Mesenchymal stem cell (in vitro differentiated cells and primary cell): ENCODE data around the gene CLIC5.
A peak's percentile ranks its signal among the peaks of the same experiment; 100 is the strongest.

Experiments
- DNase-seq: peaks from one replicate; pipeline ENCODE4 v3.0.0-alpha.2; 2013
- H2AFZ ChIP-seq: one replicate; pipeline ENCODE4 v1.6.1; 2013; ENCODE audit warnings: low read depth, mild to moderate bottlenecking, control low read depth, inconsistent platforms, low read length, moderate library complexity
- H2AK5ac ChIP-seq: 2 replicates; pipeline ENCODE4 v1.6.1; 2013; ENCODE audit warnings: low read length, moderate library complexity, mild to moderate bottlenecking, inconsistent platforms; ENCODE audit not compliant: severe bottlenecking
- H2BK120ac ChIP-seq: one replicate; pipeline ENCODE4 v1.6.1; 2013; ENCODE audit warnings: low read depth, mild to moderate bottlenecking, inconsistent platforms, low read length, moderate library complexity
- H2BK12ac ChIP-seq, 2 experiments: one replicate each; pipeline ENCODE4 v1.6.1; 2013; ENCODE audit warnings: inconsistent platforms in 2 of 2, low read length in 2 of 2, mild to moderate bottlenecking in 2 of 2, moderate library complexity in 2 of 2, control low read depth in 1 of 2
- H2BK15ac ChIP-seq: one replicate; pipeline ENCODE4 v1.6.1; 2013; ENCODE audit warnings: mild to moderate bottlenecking, low read depth, inconsistent platforms; ENCODE audit not compliant: poor library complexity, severe bottlenecking
- H2BK5ac ChIP-seq: 2 replicates; pipeline ENCODE4 v1.6.1; 2013; ENCODE audit warnings: low read depth, mild to moderate bottlenecking, low read length, control low read depth, inconsistent platforms; ENCODE audit not compliant: poor library complexity, severe bottlenecking
- H3K14ac ChIP-seq, 2 experiments: one replicate each; pipeline ENCODE4 v1.6.1; 2013; ENCODE audit warnings: inconsistent platforms in 2 of 2, low read length in 2 of 2, control low read depth in 1 of 2, mild to moderate bottlenecking in 1 of 2, moderate library complexity in 1 of 2
- H3K18ac ChIP-seq, 2 experiments: one replicate each; pipeline ENCODE4 v1.6.1; 2013; ENCODE audit warnings: inconsistent platforms in 2 of 2, low read length in 2 of 2, control low read depth in 1 of 2, low read depth in 1 of 2, mild to moderate bottlenecking in 1 of 2
- H3K23ac ChIP-seq, 2 experiments: one replicate each; pipeline ENCODE4 v1.6.1; 2013; ENCODE audit warnings: inconsistent platforms in 2 of 2, low read length in 2 of 2, mild to moderate bottlenecking in 2 of 2, moderate library complexity in 2 of 2, control low read depth in 1 of 2
- H3K27ac ChIP-seq: 2 replicates; pipeline ENCODE4 v1.5.1; 2013; ENCODE audit warnings: mild to moderate bottlenecking, moderate library complexity, low read length, control low read depth, inconsistent platforms; ENCODE audit not compliant: poor library complexity, severe bottlenecking
- H3K27me3 ChIP-seq, 2 experiments: 2 replicates each; pipeline versions ENCODE4 v1.6.1 to v1.7.0; 2013; ENCODE audit warnings: low read length in 2 of 2, mild to moderate bottlenecking in 2 of 2, moderate library complexity in 2 of 2, control low read depth in 1 of 2, inconsistent platforms in 1 of 2; ENCODE audit not compliant: control insufficient read depth in 1 of 2, insufficient read depth in 1 of 2
- H3K36me3 ChIP-seq, 2 experiments: 2 replicates each; pipeline versions ENCODE4 v1.6.1 to v1.7.0; 2013; ENCODE audit warnings: low read length in 2 of 2, control low read depth in 1 of 2, inconsistent platforms in 1 of 2, low read depth in 1 of 2, mild to moderate bottlenecking in 1 of 2; ENCODE audit not compliant: insufficient read depth in 2 of 2, control insufficient read depth in 1 of 2
- H3K4ac ChIP-seq, 2 experiments: one replicate each; pipeline ENCODE4 v1.6.1; 2013; ENCODE audit warnings: inconsistent platforms in 2 of 2, low read length in 2 of 2, mild to moderate bottlenecking in 2 of 2, moderate library complexity in 2 of 2, control low read depth in 1 of 2, low read depth in 1 of 2
- H3K4me1 ChIP-seq: 2 replicates; pipeline ENCODE4 v1.6.1; 2013; ENCODE audit warnings: low read depth, low read length, control low read depth; ENCODE audit not compliant: control insufficient read depth, insufficient read depth
- H3K4me2 ChIP-seq: 2 replicates; pipeline ENCODE4 v1.6.1; 2013; ENCODE audit warnings: low read length, mild to moderate bottlenecking, inconsistent platforms; ENCODE audit not compliant: poor library complexity, severe bottlenecking
- H3K4me3 ChIP-seq, 2 experiments: 2 replicates each; pipeline versions ENCODE4 v1.5.1 to v1.7.0; 2013; ENCODE audit warnings: low read length in 2 of 2, mild to moderate bottlenecking in 2 of 2, control low read depth in 1 of 2, low read depth in 1 of 2; ENCODE audit not compliant: insufficient read depth in 1 of 2
- H3K79me1 ChIP-seq: replicated peaks from 2 replicates; pipeline ENCODE4 v1.6.1; 2013; ENCODE audit warnings: mild to moderate bottlenecking, control low read depth, low read length, inconsistent platforms; ENCODE audit not compliant: poor library complexity, severe bottlenecking
- H3K9ac ChIP-seq: 2 replicates; pipeline ENCODE4 v1.7.0; 2013; ENCODE audit warnings: mild to moderate bottlenecking, low read length, moderate library complexity
- H3K9me3 ChIP-seq: 2 replicates; pipeline ENCODE4 v1.7.0; 2013; ENCODE audit warnings: mild to moderate bottlenecking, low read length; ENCODE audit not compliant: control insufficient read depth
- H4K8ac ChIP-seq: one replicate; pipeline ENCODE4 v1.6.1; 2013; ENCODE audit warnings: inconsistent platforms, mild to moderate bottlenecking, low read length, moderate library complexity
- H4K91ac ChIP-seq: one replicate; pipeline ENCODE4 v1.6.1; 2013; ENCODE audit warnings: mild to moderate bottlenecking, low read length, inconsistent platforms
- WGBS: methylation state at CpG from one replicate; pipeline ENCODE4 v1.1.7; 2013; ENCODE audit warnings: mixed read lengths; 5-methylcytosine and 5-hydroxymethylcytosine counted together

CLIC5 gene

GRCh38 chr6:45850378-45851033, 165.2 kb downstream of the CLIC5 start:
- Histone ChIP-seq H3K14ac (no peak overlapping the region), H3K4me3 (no peak overlapping the region), H2BK15ac (no peak overlapping the region), H3K4ac (no peak overlapping the region), H2AK5ac (no peak overlapping the region), H3K4me2 (no peak overlapping the region), H2BK12ac (no peak overlapping the region), H3K23ac (no peak overlapping the region), H3K18ac (no peak overlapping the region), H3K79me1 (no peaks in the 10 kb centered on the region), H3K36me3 (no peaks in the 10 kb centered on the region), H2AFZ (no peak overlapping the region), H4K8ac (no peak overlapping the region), H3K9me3 (no peaks in the 10 kb centered on the region), H2BK5ac (no peak overlapping the region), H3K27ac (no peak overlapping the region), H3K4me1 (no peaks in the 10 kb centered on the region), H3K9ac (no peak overlapping the region), H3K27me3 (no peaks in the 10 kb centered on the region), H2BK120ac (no peak overlapping the region), H4K91ac (no peak overlapping the region)
- DNase-seq: no peak
- 54% methylated on average over 7 of the region's 8 CpGs for WGBS

DNA sequence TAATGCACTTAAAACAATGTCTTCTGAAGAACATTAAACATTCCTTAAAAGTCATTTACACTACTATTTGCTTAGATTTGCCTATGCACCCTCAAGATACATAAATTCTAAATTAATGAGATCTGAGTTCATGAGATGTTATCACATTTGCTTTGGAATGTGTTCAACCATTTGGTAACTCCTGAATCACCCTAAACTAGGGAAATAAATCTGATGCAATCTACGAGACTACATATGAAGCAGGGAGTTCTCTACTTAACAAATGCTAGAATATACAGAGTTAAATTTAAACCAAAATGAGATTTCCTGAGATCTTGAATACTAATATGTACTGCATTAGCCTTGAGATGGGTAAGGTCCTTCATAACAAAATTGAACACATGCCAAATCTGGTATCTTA, 170.1 kb downstream of the CLIC5 start:
- Histone ChIP-seq H3K4me2 (no peak overlapping the region), H2BK5ac (no peak overlapping the region), H3K23ac (no peak overlapping the region), H4K8ac (no peak overlapping the region), H3K4me1 (no peaks in the 10 kb centered on the region), H3K4ac (no peak overlapping the region), H3K27me3 (no peaks in the 10 kb centered on the region), H3K9me3 (no peaks in the 10 kb centered on the region), H3K36me3 (no peaks in the 10 kb centered on the region), H3K9ac (peak overlapping the region; percentile 52), H3K27ac (no peak overlapping the region), H3K18ac (no peak overlapping the region), H2BK15ac (no peak overlapping the region), H2AK5ac (no peak overlapping the region), H3K4me3 (no peak overlapping the region), H2BK12ac (no peak overlapping the region), H3K14ac (no peak overlapping the region), H2BK120ac (no peak overlapping the region), H4K91ac (no peak overlapping the region), H2AFZ (no peak overlapping the region), H3K79me1 (no peaks in the 10 kb centered on the region)
- no CpG with 5 or more reads among the region's 1 CpG for WGBS
- no peak for DNase-seq

- Histone ChIP-seq H3K23ac (no peak overlapping the region), H2BK120ac (no peak overlapping the region), H3K27ac (no peak overlapping the region), H3K27me3 (no peaks in the 10 kb centered on the region), H3K4ac (no peak overlapping the region), H2AK5ac (no peak overlapping the region), H3K4me2 (no peak overlapping the region), H3K14ac (no peak overlapping the region), H3K4me3 (no peak overlapping the region), H3K79me1 (no peaks in the 10 kb centered on the region), H3K18ac (no peak overlapping the region), H3K36me3 (no peaks in the 10 kb centered on the region), H2BK15ac (no peak overlapping the region), H3K9ac (no peak overlapping the region), H3K4me1 (no peaks in the 10 kb centered on the region), H2BK5ac (no peak overlapping the region), H3K9me3 (no peaks in the 10 kb centered on the region), H4K91ac (no peak overlapping the region), H2AFZ (no peak overlapping the region), H2BK12ac (no peak overlapping the region), H4K8ac (no peak overlapping the region)
- WGBS: 95% methylated on average over 6 of the region's 8 CpGs
- no peak for DNase-seq
These were observed 170.7 kb downstream of the CLIC5 start for GRCh38 chr6:45844986-45845385.

DNA sequence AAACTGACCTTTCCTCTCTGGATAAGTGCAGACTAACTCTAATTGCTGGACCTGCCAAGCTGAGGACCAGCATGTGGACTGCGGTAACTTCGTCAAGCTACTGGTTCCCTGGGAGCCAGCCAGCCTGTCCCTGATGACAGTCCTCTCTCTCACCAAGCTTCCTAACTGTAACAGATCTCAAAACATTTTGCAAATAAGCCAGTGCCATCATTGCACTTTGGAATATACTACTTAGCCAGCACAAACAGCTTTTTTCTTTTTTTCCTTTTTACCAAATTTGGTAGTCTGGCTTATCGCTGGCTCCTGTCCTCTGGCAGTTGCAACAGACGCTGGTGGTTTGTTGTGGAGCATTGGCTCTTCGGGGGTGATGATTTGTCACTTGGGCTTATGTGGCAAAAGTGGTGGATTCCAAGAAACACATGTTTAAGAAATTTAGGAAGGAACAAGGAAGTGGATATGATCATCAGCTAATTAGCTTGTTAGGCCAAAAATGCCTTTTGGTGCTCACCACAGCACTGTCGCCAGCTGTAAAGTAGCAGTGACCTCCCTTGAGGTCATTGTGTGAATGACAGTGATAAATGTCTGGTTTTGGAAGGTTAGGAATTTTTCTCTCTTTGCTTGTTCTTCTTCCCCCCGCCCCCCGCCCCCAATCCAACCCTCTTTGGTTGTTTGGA, 171.7 kb downstream of the CLIC5 start:
- Histone ChIP-seq H4K91ac (no peak overlapping the region), H3K14ac (peak overlapping the region in 1 of 2 experiments; percentile 68)

More for the DNA sequence above, 171.7 kb downstream of the CLIC5 start:
- Histone ChIP-seq H2AK5ac (no peak overlapping the region), H3K36me3 (no peaks in the 10 kb centered on the region), H2BK5ac (no peak overlapping the region), H3K18ac (no peak overlapping the region), H3K23ac (no peak overlapping the region), H3K27ac (no peak overlapping the region), H3K4me2 (no peak overlapping the region), H2BK120ac (no peak overlapping the region), H2AFZ (peak overlapping the region; percentile 39), H3K9me3 (no peaks in the 10 kb centered on the region), H3K4me1 (no peaks in the 10 kb centered on the region), H3K79me1 (no peaks in the 10 kb centered on the region), H4K8ac (no peak overlapping the region), H3K4ac (no peak overlapping the region), H2BK12ac (no peak overlapping the region), H2BK15ac (no peak overlapping the region), H3K4me3 (no peak overlapping the region), H3K9ac (no peak overlapping the region), H3K27me3 (no peaks in the 10 kb centered on the region)
- no peak for DNase-seq
- WGBS: 67% methylated on average over 8 of the region's 8 CpGs
